ENCODE measurements around the gene FAM184A.
A peak's percentile ranks its signal among the peaks of the same experiment; 100 is the strongest.

Gene FAM184A

GRCh38 chr6:119061215-119061614 lies 17.2 kb downstream of the FAM184A start:
- Histone ChIP-seq H3K4me3 (no peak overlapping the region), H3K36me3 (replicated peaks) (no peaks in the 10 kb centered on the region), H3K9me3 (no peaks in the 10 kb centered on the region), H3K4me1 (no peaks in the 10 kb centered on the region), H3K27me3 (ENCODE audit: low read depth) (no peaks in the 10 kb centered on the region)
- DNase-seq (ENCODE audit: low spot score in 2 of 2): no peak
- in situ Hi-C loops (cut with MboI; ENCODE audit: low sequenced_read_pairs): no loop called here

GRCh38 chr6:119060255-119060907 lies 18.1 kb downstream of the FAM184A start:
- Histone ChIP-seq H3K36me3 (replicated peaks) (no peaks in the 10 kb centered on the region), H3K4me1 (no peaks in the 10 kb centered on the region), H3K27me3 (ENCODE audit: low read depth) (no peaks in the 10 kb centered on the region), H3K4me3 (no peak overlapping the region), H3K9me3 (no peaks in the 10 kb centered on the region)
- in situ Hi-C loops (cut with MboI; ENCODE audit: low sequenced_read_pairs): no loop called here
- DNase-seq (ENCODE audit: low spot score in 2 of 2): no peak

- H3K4me3 ChIP-seq: no peak overlapping the region
- no peak for DNase-seq (ENCODE audit: low spot score in 2 of 2)
- H3K9me3 ChIP-seq: no peaks in the 10 kb centered on the region
- no peaks in the 10 kb centered on the region for H3K36me3 ChIP-seq (replicated peaks)
- in situ Hi-C loops (cut with MboI; ENCODE audit: low sequenced_read_pairs): no loop called here
- no peaks in the 10 kb centered on the region for H3K4me1 ChIP-seq
- no peaks in the 10 kb centered on the region for H3K27me3 ChIP-seq (ENCODE audit: low read depth)
These were observed 23.4 kb downstream of the FAM184A start for GRCh38 chr6:119055069-119055468.

- Histone ChIP-seq H3K4me3 (no peak overlapping the region), H3K4me1 (no peaks in the 10 kb centered on the region), H3K9me3 (no peaks in the 10 kb centered on the region), H3K36me3 (replicated peaks) (no peaks in the 10 kb centered on the region), H3K27me3 (ENCODE audit: low read depth) (no peaks in the 10 kb centered on the region)
- in situ Hi-C loops (cut with MboI; ENCODE audit: low sequenced_read_pairs): no loop called here
- no peak for DNase-seq (ENCODE audit: low spot score in 2 of 2)
These were observed 25.5 kb downstream of the FAM184A start for GRCh38 chr6:119052987-119053386.

GRCh38 chr6:119052292-119052889 lies 26.1 kb downstream of the FAM184A start:
- H3K4me1 ChIP-seq: no peaks in the 10 kb centered on the region
- H3K4me3 ChIP-seq: no peak overlapping the region
- in situ Hi-C loops (cut with MboI; ENCODE audit: low sequenced_read_pairs): no loop called here
- DNase-seq (ENCODE audit: low spot score in 2 of 2): no peak
- H3K9me3 ChIP-seq: no peaks in the 10 kb centered on the region
- H3K36me3 ChIP-seq (replicated peaks): no peaks in the 10 kb centered on the region
- no peaks in the 10 kb centered on the region for H3K27me3 ChIP-seq (ENCODE audit: low read depth)

GRCh38 chr6:119044255-119044654 lies 34.2 kb downstream of the FAM184A start:
- no peak overlapping the region for H3K4me3 ChIP-seq
- in situ Hi-C loops (cut with MboI; ENCODE audit: low sequenced_read_pairs): no loop called here
- no peaks in the 10 kb centered on the region for H3K27me3 ChIP-seq (ENCODE audit: low read depth)
- DNase-seq (ENCODE audit: low spot score in 2 of 2): no peak
- H3K4me1 ChIP-seq: no peaks in the 10 kb centered on the region
- H3K9me3 ChIP-seq: no peaks in the 10 kb centered on the region
- no peaks in the 10 kb centered on the region for H3K36me3 ChIP-seq (replicated peaks)

- Histone ChIP-seq H3K4me3 (no peak overlapping the region), H3K9me3 (no peaks in the 10 kb centered on the region), H3K36me3 (replicated peaks) (no peaks in the 10 kb centered on the region), H3K27me3 (ENCODE audit: low read depth) (no peaks in the 10 kb centered on the region), H3K4me1 (no peaks in the 10 kb centered on the region)
- in situ Hi-C loops (cut with MboI; ENCODE audit: low sequenced_read_pairs): no loop called here
- no peak for DNase-seq (ENCODE audit: low spot score in 2 of 2)
These were observed 34.7 kb downstream of the FAM184A start for GRCh38 chr6:119043783-119044182.

GRCh38 chr6:119043265-119043664 lies 35.2 kb downstream of the FAM184A start:
- no peaks in the 10 kb centered on the region for H3K36me3 ChIP-seq (replicated peaks)
- no peaks in the 10 kb centered on the region for H3K9me3 ChIP-seq
- in situ Hi-C loops (cut with MboI; ENCODE audit: low sequenced_read_pairs): no loop called here

GRCh38 chr6:119040636-119041035 lies 37.8 kb downstream of the FAM184A start:
- DNase-seq (ENCODE audit: low spot score in 2 of 2): peak in 1 of 2 experiments; percentile 2
- in situ Hi-C loops (cut with MboI; ENCODE audit: low sequenced_read_pairs): no loop called here
- Histone ChIP-seq H3K36me3 (replicated peaks) (no peaks in the 10 kb centered on the region), H3K9me3 (no peaks in the 10 kb centered on the region), H3K4me1 (peaks cover 1% of the 10 kb centered on the region; the same call in 1 of the 2 replicates), H3K27me3 (ENCODE audit: low read depth) (no peaks in the 10 kb centered on the region), H3K4me3 (no peak overlapping the region)

More at GRCh38 chr6:119043265-119043664, 35.2 kb downstream of the FAM184A start:
- no peak for DNase-seq (ENCODE audit: low spot score in 2 of 2)
- Histone ChIP-seq H3K4me3 (no peak overlapping the region), H3K4me1 (no peaks in the 10 kb centered on the region), H3K27me3 (ENCODE audit: low read depth) (no peaks in the 10 kb centered on the region)

- H3K27me3 ChIP-seq (ENCODE audit: low read depth): no peaks in the 10 kb centered on the region
- in situ Hi-C loops (cut with MboI; ENCODE audit: low sequenced_read_pairs): no loop called here
- peaks cover 5% of the 10 kb centered on the region; the same call in 1 of the 2 replicates for H3K4me1 ChIP-seq
- no peak overlapping the region for H3K4me3 ChIP-seq
- DNase-seq (ENCODE audit: low spot score in 2 of 2): no peak
- no peaks in the 10 kb centered on the region for H3K9me3 ChIP-seq
- no peaks in the 10 kb centered on the region for H3K36me3 ChIP-seq (replicated peaks)
These were observed 38.2 kb downstream of the FAM184A start for GRCh38 chr6:119040229-119040628.

- Histone ChIP-seq H3K4me3 (no peak overlapping the region), H3K36me3 (replicated peaks) (no peaks in the 10 kb centered on the region), H3K9me3 (no peaks in the 10 kb centered on the region), H3K27me3 (ENCODE audit: low read depth) (no peaks in the 10 kb centered on the region), H3K4me1 (peaks cover 8% of the 10 kb centered on the region; the same call in 1 of the 2 replicates)
- peak in 1 of 2 experiments; percentile 21 for DNase-seq (ENCODE audit: low spot score in 2 of 2)
- in situ Hi-C loops (cut with MboI; ENCODE audit: low sequenced_read_pairs): no loop called here
These were observed 40.4 kb downstream of the FAM184A start for GRCh38 chr6:119037941-119038623.

GRCh38 chr6:119037264-119037663 lies 41.2 kb downstream of the FAM184A start:
- no peaks in the 10 kb centered on the region for H3K36me3 ChIP-seq (replicated peaks)
- H3K27me3 ChIP-seq (ENCODE audit: low read depth): no peaks in the 10 kb centered on the region
- peaks cover 8% of the 10 kb centered on the region; the same call in 1 of the 2 replicates for H3K4me1 ChIP-seq
- in situ Hi-C loops (cut with MboI; ENCODE audit: low sequenced_read_pairs): no loop called here
- H3K9me3 ChIP-seq: no peaks in the 10 kb centered on the region
- no peak for DNase-seq (ENCODE audit: low spot score in 2 of 2)
- no peak overlapping the region for H3K4me3 ChIP-seq

- H3K4me1 ChIP-seq: peaks cover 8% of the 10 kb centered on the region; the same call in 1 of the 2 replicates
- peak in 1 of 2 experiments; percentile 10 for DNase-seq (ENCODE audit: low spot score in 2 of 2)
- in situ Hi-C loops (cut with MboI; ENCODE audit: low sequenced_read_pairs): no loop called here
- no peaks in the 10 kb centered on the region for H3K27me3 ChIP-seq (ENCODE audit: low read depth)
- H3K9me3 ChIP-seq: no peaks in the 10 kb centered on the region
- H3K36me3 ChIP-seq (replicated peaks): no peaks in the 10 kb centered on the region
- no peak overlapping the region for H3K4me3 ChIP-seq
These were observed 42.4 kb downstream of the FAM184A start for GRCh38 chr6:119036081-119036480.

- Histone ChIP-seq H3K27me3 (ENCODE audit: low read depth) (no peaks in the 10 kb centered on the region), H3K4me3 (no peak overlapping the region), H3K9me3 (no peaks in the 10 kb centered on the region), H3K4me1 (peaks cover 8% of the 10 kb centered on the region; the same call in 1 of the 2 replicates), H3K36me3 (replicated peaks) (no peaks in the 10 kb centered on the region)
- DNase-seq (ENCODE audit: low spot score in 2 of 2): no peak
- in situ Hi-C loops (cut with MboI; ENCODE audit: low sequenced_read_pairs): no loop called here
These were observed 43.0 kb downstream of the FAM184A start for GRCh38 chr6:119035459-119035858.
